HepG2 (cell line): Measurements from ENCODE around the gene NFE2L2. TPM values are rescaled to one million over a fixed set of nuclear protein-coding genes. Genes with fewer than 3 reads are reported as not detected.

ENCODE experiments used
- BRD4 ChIP-seq: sonication (generic); formaldehyde crosslinking; IDR thresholded peaks from 2 replicates; pipeline ENCODE4 v1.4.0; 2020; ENCODE audit warnings: missing genetic modification reagents
- CCDC6 ChIP-seq: sonication (generic); formaldehyde crosslinking; IDR thresholded peaks from 2 replicates; pipeline ENCODE4 v1.8.1; 2022; ENCODE audit warnings: mild to moderate bottlenecking, missing genetic modification reagents, moderate library complexity
- GMEB1 ChIP-seq: sonication (generic); formaldehyde crosslinking; IDR thresholded peaks from 2 replicates; pipeline ENCODE4 v1.5.1; 2020; ENCODE audit warnings: missing genetic modification reagents, mild to moderate bottlenecking, borderline replicate concordance
- HDAC6 ChIP-seq: fragments of 200-600 bp; sonication (generic); IDR thresholded peaks from 2 replicates; pipeline ENCODE4 v1.7.0; 2017; ENCODE audit warnings: mild to moderate bottlenecking, antibody characterized with exemption, low read length, low read depth
- ISX ChIP-seq: sonication (generic); formaldehyde crosslinking; conservative IDR thresholded peaks from 2 replicates; pipeline ENCODE4 v1.5.0; 2020; ENCODE audit warnings: missing genetic modification reagents
- MBNL3 ChIP-seq: fragments of 250-450 bp; sonication (Bioruptor Pico); conservative IDR thresholded peaks from 2 replicates; pipeline ENCODE4 v1.8.0; 2022; ENCODE audit warnings: mild to moderate bottlenecking, inconsistent platforms
- MXD3 ChIP-seq: IDR thresholded peaks from 2 replicates; pipeline ENCODE4 v1.6.1; 2016; ENCODE audit warnings: mild to moderate bottlenecking, missing biosample characterization, missing genetic modification reagents
- NFATC3 ChIP-seq: sonication (generic); formaldehyde crosslinking; IDR thresholded peaks from 2 replicates; pipeline ENCODE4 v1.5.1; 2020; ENCODE audit warnings: mild to moderate bottlenecking, missing genetic modification reagents
- PHF21A ChIP-seq: sonication (generic); formaldehyde crosslinking; IDR thresholded peaks from 2 replicates; pipeline ENCODE4 v1.5.0; 2020; ENCODE audit warnings: mild to moderate bottlenecking, missing genetic modification reagents
- PITX1 ChIP-seq: sonication (generic); formaldehyde crosslinking; IDR thresholded peaks from 2 replicates; pipeline ENCODE4 v1.5.1; 2020; ENCODE audit warnings: mild to moderate bottlenecking, missing genetic modification reagents
- RBM39 ChIP-seq: fragments of 200-400 bp; formaldehyde crosslinking; IDR thresholded peaks from one replicate; pipeline ENCODE4 v1.6.1; 2018; ENCODE audit warnings: antibody characterized with exemption, mild to moderate bottlenecking, low read depth, low read length; ENCODE audit not compliant: poor library complexity, severe bottlenecking
- SMAD1 ChIP-seq: sonication (generic); formaldehyde crosslinking; IDR thresholded peaks from 2 replicates; pipeline ENCODE4 v1.4.0; 2020; ENCODE audit warnings: missing genetic modification reagents, low read depth, mild to moderate bottlenecking, borderline replicate concordance
- SMARCC2 ChIP-seq: fragments of 450-650 bp; IDR thresholded peaks from 2 replicates; pipeline ENCODE4 v1.6.1; 2017; ENCODE audit warnings: antibody characterized with exemption, mild to moderate bottlenecking
- TFE3 ChIP-seq: IDR thresholded peaks from 2 replicates; pipeline ENCODE4 v1.6.1; 2016
- XRCC5 ChIP-seq: fragments of 200-400 bp; formaldehyde crosslinking; optimal IDR thresholded peaks from 2 replicates; pipeline ENCODE3; 2017; ENCODE audit warnings: mild to moderate bottlenecking, low read length
- ZMAT5 ChIP-seq: sonication (generic); formaldehyde crosslinking; IDR thresholded peaks from 2 replicates; pipeline ENCODE4 v1.5.0; 2020; ENCODE audit warnings: mild to moderate bottlenecking, low read depth, missing genetic modification reagents, borderline replicate concordance
- ZMYM4 ChIP-seq: sonication (generic); formaldehyde crosslinking; IDR thresholded peaks from 2 replicates; pipeline ENCODE4 v1.8.1; 2023; ENCODE audit warnings: mild to moderate bottlenecking, missing genetic modification reagents
- ZNF251 ChIP-seq: sonication (generic); formaldehyde crosslinking; IDR thresholded peaks from 2 replicates; pipeline ENCODE4 v1.9.0; 2021; ENCODE audit warnings: mild to moderate bottlenecking, missing genetic modification reagents
- ZNF33A ChIP-seq: sonication (generic); formaldehyde crosslinking; IDR thresholded peaks from 2 replicates; pipeline ENCODE4 v1.5.1; 2020; ENCODE audit warnings: missing genetic modification reagents, mild to moderate bottlenecking, moderate library complexity, borderline replicate concordance
- ZNF558 ChIP-seq: sonication (generic); formaldehyde crosslinking; IDR thresholded peaks from 2 replicates; pipeline ENCODE4 v1.9.0; 2022; ENCODE audit warnings: mild to moderate bottlenecking, missing genetic modification reagents, borderline replicate concordance
- ZNF574 ChIP-seq: sonication (generic); formaldehyde crosslinking; IDR thresholded peaks from 2 replicates; pipeline ENCODE4 v1.4.0; 2020; ENCODE audit warnings: missing genetic modification reagents
- ZNF598 ChIP-seq: sonication (generic); formaldehyde crosslinking; IDR thresholded peaks from 2 replicates; pipeline ENCODE4 v1.5.1; 2020; ENCODE audit warnings: mild to moderate bottlenecking, missing genetic modification reagents, borderline replicate concordance
- ZNF607 ChIP-seq: sonication (generic); formaldehyde crosslinking; IDR thresholded peaks from 2 replicates; pipeline ENCODE4 v1.5.1; 2020; ENCODE audit warnings: missing genetic modification reagents, mild to moderate bottlenecking, borderline replicate concordance
- ZNF629 ChIP-seq: sonication (generic); formaldehyde crosslinking; conservative IDR thresholded peaks from 2 replicates; pipeline ENCODE4 v1.5.0; 2020; ENCODE audit warnings: missing genetic modification reagents
- ZNF724P ChIP-seq: sonication (generic); formaldehyde crosslinking; IDR thresholded peaks from 2 replicates; pipeline ENCODE4 v1.8.0; 2022; ENCODE audit warnings: missing genetic modification reagents, borderline replicate concordance
- ZSCAN29 ChIP-seq: sonication (generic); formaldehyde crosslinking; conservative IDR thresholded peaks from 2 replicates; pipeline ENCODE4 v1.4.0; 2020; ENCODE audit warnings: mild to moderate bottlenecking, missing genetic modification reagents
- polyA plus RNA-seq, 8 experiments: library from polyadenylated mRNA; depleted of rRNA in 3 of 8; stranded (reverse) in 7 of 8; unstranded in 1 of 8; fragments of >200 nt; fragmentation: Illumina TruSeq in 4 of 8; extraction: Trizol in 4 of 8; gene quantifications; 2 replicates each; pipeline versions ENCODE4 v1.2.1 to v1.2.3, GENCODE V29; 2011 to 2016; ENCODE audit warnings: low read depth in 4 of 8, missing spikeins in 1 of 8, mixed read lengths in 1 of 8; ENCODE audit not compliant: insufficient read depth in 1 of 8
- total RNA-seq, 5 experiments: library from RNA; depleted of rRNA; stranded (reverse); fragments of >200 nt; fragmentation: Illumina TruSeq; extraction: Trizol; gene quantifications; 2 replicates each; pipeline ENCODE4 v1.2.3, GENCODE V29; 2016; ENCODE audit warnings: low read depth in 1 of 5

Gene NFE2L2
- total and polyA plus RNA-seq, 2 of the 13 experiments (the other 11 are each of a cell fraction or from before 2014, with no cell fraction given), result 84.6 to 215 TPM

GRCh38 chr2:177255227-177255601, 9.3 kb downstream of the NFE2L2 start (continued):
- TF ChIP-seq ZNF558, result no peak
- TF ChIP-seq ZMAT5 (CRISPR knock-in tag), result no peak
- no peak for TF ChIP-seq ZNF724P (CRISPR knock-in tag)
- no peak for TF ChIP-seq SMAD1
- no peak for TF ChIP-seq RBM39
- no peak for TF ChIP-seq XRCC5
- no peak for TF ChIP-seq ZNF33A (CRISPR knock-in tag)
- TF ChIP-seq ZNF629 (CRISPR knock-in tag), result no peak
- TF ChIP-seq ZNF607 (CRISPR knock-in tag), result no peak
- TF ChIP-seq GMEB1 (CRISPR knock-in tag), result no peak
- no peak for TF ChIP-seq TFE3 (CRISPR knock-in tag)
- TF ChIP-seq PHF21A (CRISPR knock-in tag), result no peak
- no peak for TF ChIP-seq CCDC6 (CRISPR knock-in tag)
- TF ChIP-seq BRD4 (CRISPR knock-in tag), result no peak
- peak; percentile 90 for TF ChIP-seq ZSCAN29 (CRISPR knock-in tag)
- TF ChIP-seq SMARCC2, result no peak
- no peak for TF ChIP-seq ZNF574 (CRISPR knock-in tag)
- TF ChIP-seq MBNL3, result no peak
- no peak for TF ChIP-seq MXD3
- no peak for TF ChIP-seq HDAC6
- TF ChIP-seq ZNF251 (CRISPR knock-in tag), result no peak
- no peak for TF ChIP-seq PITX1 (CRISPR knock-in tag)
- no peak for TF ChIP-seq ISX (CRISPR knock-in tag)
- no peak for TF ChIP-seq ZNF598
- no peak for TF ChIP-seq NFATC3
- 0 out of 2 replicates have a peak, but pooled peaks have one; percentile 3 for TF ChIP-seq ZMYM4 (CRISPR knock-in tag)
